ENCODE data around the gene ODAD3. TPM values are rescaled to one million over a fixed set of nuclear protein-coding genes. Genes with fewer than 3 reads are reported as not detected.
A peak's percentile ranks its signal among the peaks of the same experiment; 100 is the strongest.

The ODAD3 gene
- total RNA-seq, 2 experiments from 2014 or later = not detected

- peak in 2 of 14 experiments; percentile 42 to 44 for DNase-seq
- H3K36me3 Mint-ChIP-seq (ENCODE audit: low read depth) = peaks cover 8% of the 10 kb centered on the region
- no peak for TF ChIP-seq CTCF (IDR thresholded peaks at IDR 0.05)
- no peak within 1 kb of the TSS for H3K27ac Mint-ChIP-seq
- intact Hi-C loops (cut with DNase I, micrococcal nuclease) = loop anchor here (5.0 to 10.0 kb wide), 3 partner anchors 44 to 239 kb away; partner anchors contain the start of genes ODAD3 (in 2 of the 2) and PRKCSH (in 2 of the 2)
- peaks cover 22% of the 10 kb centered on the region for H3K4me1 Mint-ChIP-seq (ENCODE audit: low read depth)
- CTCF ChIA-PET = interaction anchor here (1.3 to 1.7 kb wide), 3 partner anchors 46 to 100 kb away, joined by 3 to 8 read pairs (median 5); partner anchors contain the start of genes ELOF1, ODAD3 and PRKCSH
- peaks cover 0 to 20% of the 10 kb centered on the region in 2 experiments for H3K9me3 ChIP-seq (ENCODE audit: control insufficient read depth in 1 of 2, insufficient read depth in 1 of 2, low read length in 2 of 2)
- no peak within 1 kb of the TSS for H3K27ac ChIP-seq (ENCODE audit: low read depth in 1 of 2, low read length in 2 of 2)
- peaks cover 27 to 35% of the 10 kb centered on the region in 2 experiments for H3K27me3 ChIP-seq (ENCODE audit: control insufficient read depth in 1 of 2, insufficient read depth in 2 of 2, low read length in 2 of 2)
- H3K9me3 Mint-ChIP-seq = no peaks in the 10 kb centered on the region
- POLR2A ChIA-PET = no interaction called here
- H3K4me3 ChIP-seq (ENCODE audit: low read length) = peak within 1 kb of the TSS; percentile 7
- H3K36me3 ChIP-seq (ENCODE audit: insufficient read depth, low read length) = peaks cover 3% of the 10 kb centered on the region
- H3K4me1 ChIP-seq (ENCODE audit: insufficient read depth, low read length) = peaks cover 36% of the 10 kb centered on the region
- H3K4me3 Mint-ChIP-seq = peak within 1 kb of the TSS; percentile 54
- H3K27me3 Mint-ChIP-seq = peaks cover 57% of the 10 kb centered on the region
- no peak for ATAC-seq (ENCODE audit: poor library complexity)
Measured at GRCh38 chr19:11480715-11481533, 46.0 kb upstream of the ODAD3 start, which contains the start of gene ELAVL3. Gene ELAVL3 (minus strand): TSS chr19:11481046. CDS start chr19:11480608, 438 bp downstream.

- Mint-ChIP-seq H3K4me3 (no peak overlapping the region), H3K9me3 (no peaks in the 10 kb centered on the region)
- H3K27me3 ChIP-seq (ENCODE audit: control insufficient read depth in 1 of 2, insufficient read depth in 2 of 2, low read length in 2 of 2) = peaks cover 27 to 35% of the 10 kb centered on the region in 2 experiments
Measured at GRCh38 chr19:11479898-11480714, 45.2 kb upstream of the ODAD3 start.

More at GRCh38 chr19:11479898-11480714, 45.2 kb upstream of the ODAD3 start:
- Histone ChIP-seq H3K27ac (ENCODE audit: low read depth in 1 of 2, low read length in 2 of 2) (no peak overlapping the region), H3K36me3 (ENCODE audit: insufficient read depth, low read length) (peaks cover 3% of the 10 kb centered on the region), H3K4me1 (ENCODE audit: insufficient read depth, low read length) (peaks cover 36% of the 10 kb centered on the region), H3K4me3 (ENCODE audit: low read length) (no peak overlapping the region), H3K9me3 (ENCODE audit: control insufficient read depth in 1 of 2, insufficient read depth in 1 of 2, low read length in 2 of 2) (peaks cover 0 to 20% of the 10 kb centered on the region in 2 experiments)
- intact Hi-C loops (cut with DNase I, micrococcal nuclease) = loop anchor here (5.0 to 10.0 kb wide), 3 partner anchors 43 to 238 kb away; partner anchors contain the start of genes ODAD3 (in 2 of the 2) and PRKCSH (in 2 of the 2)
- peaks cover 22% of the 10 kb centered on the region for H3K4me1 Mint-ChIP-seq (ENCODE audit: low read depth)
- H3K36me3 Mint-ChIP-seq (ENCODE audit: low read depth) = peaks cover 2% of the 10 kb centered on the region
- H3K27me3 Mint-ChIP-seq = peaks cover 55% of the 10 kb centered on the region
- TF ChIP-seq CTCF (IDR thresholded peaks at IDR 0.05) = no peak
- POLR2A ChIA-PET = no interaction called here
- no peak overlapping the region for H3K27ac Mint-ChIP-seq
- ATAC-seq (ENCODE audit: poor library complexity) (no peak), DNase-seq (peak in 1 of 14 experiments; percentile 40)
- CTCF ChIA-PET = interaction anchor here (1.3 to 1.4 kb wide), 2 partner anchors 79 to 99 kb away, joined by 3 to 5 read pairs; partner anchors contain the start of gene ELOF1
